HEK293 (cell line): ENCODE measurements around the gene RNPS1.

ENCODE experiments used
- CTCF ChIA-PET: fragments of 350-600 bp; formaldehyde crosslinking; extraction: SDS; loops from one replicate; lab custom pipeline; 2021; ENCODE audit warnings: antibody characterized with exemption; lab: Yijun Ruan, JAX
- POLR2A ChIA-PET: fragments of 300-600 bp; formaldehyde crosslinking; extraction: SDS; loops from one replicate; lab custom pipeline; 2020; ENCODE audit warnings: antibody characterized with exemption, inconsistent platforms; lab: Yijun Ruan, JAX
- H3K27ac ChIP-seq: fragments of 200-500 bp; sonication (Bioruptor generic); 2 replicates; pipeline ENCODE4 v1.5.1; 2014; ENCODE audit warnings: low read depth, low read length, control low read depth, inconsistent platforms; ENCODE audit errors: extremely low read depth
- H3K36me3 ChIP-seq, 2 experiments: fragments of 200-500 bp in 1 of 2; sonication (Bioruptor generic) in 1 of 2; 1 replicate in 1 of 2; 2 replicates in 1 of 2; pipeline ENCODE4 v1.5.1; 2014 to 2017; ENCODE audit warnings: inconsistent platforms in 2 of 2, low read length in 2 of 2; ENCODE audit not compliant: control insufficient read depth in 2 of 2, insufficient read depth in 1 of 2
- H3K4me1 ChIP-seq: fragments of 200-500 bp; sonication (Bioruptor generic); 2 replicates; pipeline ENCODE4 v1.5.1; 2014; ENCODE audit warnings: mild to moderate bottlenecking, low read length, inconsistent platforms; ENCODE audit not compliant: control insufficient read depth, insufficient read depth
- H3K4me3 ChIP-seq: 2 replicates; pipeline ENCODE4 v1.5.1; 2011; ENCODE audit warnings: low read depth, mild to moderate bottlenecking, control low read depth, low read length, moderate library complexity
- H3K9me3 ChIP-seq: fragments of 200-500 bp; sonication (Bioruptor generic); 2 replicates; pipeline ENCODE4 v1.5.1; 2014; ENCODE audit warnings: low read depth, low read length, inconsistent platforms; ENCODE audit not compliant: control insufficient read depth, insufficient read depth
- GLI2 ChIP-seq: fragments of 450-650 bp; formaldehyde crosslinking; IDR thresholded peaks from 2 replicates; pipeline ENCODE4; 2017; ENCODE audit warnings: missing biosample characterization, missing genetic modification characterization, low read depth, borderline replicate concordance
- GLIS2 ChIP-seq: fragments of 450-650 bp; formaldehyde crosslinking; IDR thresholded peaks from 2 replicates; pipeline ENCODE4 v1.5.1; 2016; ENCODE audit warnings: missing biosample characterization, missing genetic modification characterization
- MZF1 ChIP-seq: fragments of 450-650 bp; formaldehyde crosslinking; IDR thresholded peaks from 2 replicates; pipeline ENCODE4 v1.5.1; 2017; ENCODE audit warnings: missing biosample characterization, missing genetic modification characterization, borderline replicate concordance
- SP7 ChIP-seq: fragments of 450-650 bp; formaldehyde crosslinking; IDR thresholded peaks from 2 replicates; pipeline ENCODE4 v1.5.1; 2016; ENCODE audit warnings: missing biosample characterization, missing genetic modification characterization
- YY2 ChIP-seq: fragments of 450-650 bp; formaldehyde crosslinking; IDR thresholded peaks from 2 replicates; pipeline ENCODE4 v1.5.1; 2016; ENCODE audit warnings: missing biosample characterization, missing genetic modification characterization
- ZBTB10 ChIP-seq: fragments of 450-650 bp; formaldehyde crosslinking; IDR thresholded peaks from 2 replicates; pipeline ENCODE4 v1.5.1; 2016; ENCODE audit warnings: missing biosample characterization, missing genetic modification characterization
- ZBTB17 ChIP-seq: fragments of 450-650 bp; formaldehyde crosslinking; IDR thresholded peaks from 2 replicates; pipeline ENCODE4 v1.5.1; 2016; ENCODE audit warnings: missing biosample characterization, missing genetic modification characterization
- ZBTB20 ChIP-seq: fragments of 450-650 bp; formaldehyde crosslinking; IDR thresholded peaks from 2 replicates; pipeline ENCODE4 v1.5.1; 2016; ENCODE audit warnings: missing biosample characterization, missing genetic modification characterization
- ZBTB44 ChIP-seq: fragments of 450-650 bp; IDR thresholded peaks from 2 replicates; pipeline ENCODE4 v1.5.1; 2018; ENCODE audit warnings: missing biosample characterization, mild to moderate bottlenecking, missing genetic modification characterization
- ZNF169 ChIP-seq: fragments of 450-650 bp; formaldehyde crosslinking; IDR thresholded peaks from 2 replicates; pipeline ENCODE4 v1.5.1; 2016; ENCODE audit warnings: missing biosample characterization, missing genetic modification characterization
- ZNF184 ChIP-seq: fragments of 450-650 bp; IDR thresholded peaks from 2 replicates; pipeline ENCODE4 v1.5.1; 2018; ENCODE audit warnings: missing biosample characterization, mild to moderate bottlenecking, missing genetic modification characterization
- ZNF280C ChIP-seq: fragments of 450-650 bp; formaldehyde crosslinking; IDR thresholded peaks from 2 replicates; pipeline ENCODE4 v1.5.1; 2016; ENCODE audit warnings: missing biosample characterization, missing genetic modification characterization
- ZNF324 ChIP-seq: fragments of 450-650 bp; formaldehyde crosslinking; IDR thresholded peaks from 2 replicates; pipeline ENCODE4 v1.5.1; 2016; ENCODE audit warnings: missing biosample characterization, missing genetic modification characterization
- ZNF391 ChIP-seq: fragments of 450-650 bp; formaldehyde crosslinking; IDR thresholded peaks from 2 replicates; pipeline ENCODE4 v1.5.1; 2016; ENCODE audit warnings: low read depth, missing biosample characterization, missing genetic modification characterization, borderline replicate concordance
- ZNF433 ChIP-seq: fragments of 450-650 bp; formaldehyde crosslinking; IDR thresholded peaks from 2 replicates; pipeline ENCODE4 v1.5.1; 2016; ENCODE audit warnings: missing biosample characterization, missing genetic modification characterization, low read depth
- ZNF600 ChIP-seq: fragments of 450-650 bp; formaldehyde crosslinking; IDR thresholded peaks from 2 replicates; pipeline ENCODE4 v1.5.1; 2016; ENCODE audit warnings: missing biosample characterization, missing genetic modification characterization
- ZNF626 ChIP-seq: fragments of 450-650 bp; sonication (Bioruptor Pico); formaldehyde crosslinking; IDR thresholded peaks from 2 replicates; pipeline ENCODE4 v1.5.1; 2018; ENCODE audit warnings: missing biosample characterization, missing genetic modification characterization, inconsistent platforms
- ZXDB ChIP-seq: fragments of 450-650 bp; formaldehyde crosslinking; IDR thresholded peaks from 2 replicates; pipeline ENCODE4 v1.5.1; 2016; ENCODE audit warnings: missing biosample characterization, missing genetic modification characterization

RNPS1 gene

GRCh38 chr16:2233046-2233775, 34.7 kb downstream of the RNPS1 start (continued):
- TF ChIP-seq ZNF280C (tag by site-specific recombination), result no peak

- CTCF ChIA-PET, result no interaction called here
- peaks cover 4% of the 10 kb centered on the region; the same call in 1 of the 2 replicates for H3K4me1 ChIP-seq
- no peak overlapping the region for H3K4me3 ChIP-seq
- no peak overlapping the region for H3K27ac ChIP-seq
- POLR2A ChIA-PET, result interaction anchor here (0.8 to 2.0 kb wide), 5 partner anchors 9 to 77 kb away, joined by 3 to 6 read pairs (median 3); partner anchors contain the start of genes E4F1, ECI1, PGP and TRAF7
- TF ChIP-seq ZNF169 (tag by site-specific recombination), result no peak
- TF ChIP-seq GLI2 (tag by site-specific recombination), result no peak
- peak; percentile 57 for TF ChIP-seq GLIS2 (tag by site-specific recombination)
- TF ChIP-seq ZNF184 (tag by site-specific recombination), result no peak
- TF ChIP-seq YY2, result no peak
- TF ChIP-seq ZNF626 (tag by site-specific recombination), result no peak
- no peak for TF ChIP-seq ZBTB44 (tag by site-specific recombination)
- TF ChIP-seq ZNF433 (tag by site-specific recombination), result no peak
- no peak for TF ChIP-seq ZXDB (tag by site-specific recombination)
- TF ChIP-seq ZNF391, result no peak
- TF ChIP-seq ZBTB20 (tag by site-specific recombination), result no peak
- no peak for TF ChIP-seq ZNF324 (tag by site-specific recombination)
- no peak for TF ChIP-seq ZBTB10 (tag by site-specific recombination)
- TF ChIP-seq ZNF600 (tag by site-specific recombination), result 0 out of 2 replicates have a peak, but pooled peaks have one; percentile 35
- no peak for TF ChIP-seq ZBTB17 (tag by site-specific recombination)
- no peak for TF ChIP-seq SP7
- no peak for TF ChIP-seq MZF1 (tag by site-specific recombination)
- peaks cover 0 to 80% of the 10 kb centered on the region in 2 experiments; a peak in 1 of 3 replicates for H3K36me3 ChIP-seq
- no peaks in the 10 kb centered on the region for H3K9me3 ChIP-seq
Measured at GRCh38 chr16:2232094-2232990, 35.6 kb downstream of the RNPS1 start.
